Panc1 (cell line): ENCODE measurements around the gene PLAC8. TPM values are rescaled to one million over a fixed set of nuclear protein-coding genes. Genes with fewer than 3 reads are reported as not detected.

ENCODE experiments used
- ATAC-seq: fragments of 200-7000 bp; cut with Tn5 transposase; 2 replicates; pipeline ENCODE4 v1.9.1; 2020; ENCODE audit warnings: mild to moderate bottlenecking, moderate library complexity
- BruUV-seq: library from RNA; stranded (reverse); fragments of 400-500 nt; replicated peaks from 2 replicates; lab custom pipeline; 2021; lab: Mats Ljungman, UMichigan
- CTCF ChIA-PET: fragments of 300-600 bp; sonication (Branson Sonifier 250); formaldehyde crosslinking; loops from one replicate; lab custom pipeline; 2022; ENCODE audit warnings: antibody characterized with exemption; lab: Charles Lee
- POLR2A ChIA-PET: fragments of 300-600 bp; sonication (Branson Sonifier 250); formaldehyde crosslinking; loops from one replicate; lab custom pipeline; 2022; ENCODE audit warnings: antibody characterized with exemption; lab: Charles Lee
- DNase-seq: peaks from one replicate; pipeline ENCODE4 v3.0.0-alpha.2; 2010; ENCODE audit warnings: low read depth, low spot score
- H3K27ac ChIP-seq: 2 replicates; pipeline ENCODE4 v1.5.1; 2011; ENCODE audit warnings: mild to moderate bottlenecking, low read length, inconsistent platforms
- H3K27me3 ChIP-seq: fragments of 200-500 bp; sonication (Bioruptor generic); 2 replicates; pipeline ENCODE4 v1.6.0; 2014; ENCODE audit warnings: low read length, inconsistent platforms; ENCODE audit not compliant: control insufficient read depth, insufficient read depth
- H3K36me3 ChIP-seq: fragments of 200-500 bp; sonication (Bioruptor generic); 2 replicates; pipeline ENCODE4 v1.5.1; 2014; ENCODE audit warnings: inconsistent platforms, mild to moderate bottlenecking, low read length, moderate library complexity; ENCODE audit not compliant: control insufficient read depth, insufficient read depth
- H3K4me1 ChIP-seq: 2 replicates; pipeline ENCODE4 v1.5.1; 2011; ENCODE audit warnings: inconsistent platforms, mild to moderate bottlenecking, low read length, moderate library complexity; ENCODE audit not compliant: control insufficient read depth, insufficient read depth
- H3K4me3 ChIP-seq, 2 experiments: 2 replicates each; pipeline ENCODE4 v1.5.1; 2011 to 2012; ENCODE audit warnings: low read depth in 2 of 2, low read length in 2 of 2, mild to moderate bottlenecking in 2 of 2, inconsistent platforms in 1 of 2, moderate library complexity in 1 of 2
- H3K9me3 ChIP-seq: fragments of 200-500 bp; sonication (Bioruptor generic); 2 replicates; pipeline ENCODE4 v1.5.1; 2014; ENCODE audit warnings: low read depth, mild to moderate bottlenecking, inconsistent platforms, low read length, moderate library complexity; ENCODE audit not compliant: control insufficient read depth, insufficient read depth
- CTCF ChIP-seq: fragments of 450-650 bp; IDR thresholded peaks from 2 replicates; pipeline ENCODE4 v1.5.1; 2017; ENCODE audit warnings: mild to moderate bottlenecking
- POLR2AphosphoS5 ChIP-seq: IDR thresholded peaks from 2 replicates; pipeline ENCODE4 v1.6.1; 2012; ENCODE audit warnings: mild to moderate bottlenecking, low read depth, low read length, moderate library complexity
- REST ChIP-seq, 2 experiments: IDR thresholded peaks; 2 replicates each; pipeline ENCODE4 v1.6.1; 2011 to 2012; ENCODE audit warnings: low read depth in 2 of 2, control low read depth in 1 of 2, low read length in 1 of 2, mild to moderate bottlenecking in 1 of 2, moderate library complexity in 1 of 2; ENCODE audit not compliant: insufficient read depth in 1 of 2
- SIN3A ChIP-seq: IDR thresholded peaks from 2 replicates; pipeline ENCODE4 v1.6.1; 2012; ENCODE audit warnings: low read depth, mild to moderate bottlenecking, low read length, moderate library complexity, borderline replicate concordance; ENCODE audit not compliant: insufficient read depth
- TCF7L2 ChIP-seq: IDR thresholded peaks from 2 replicates; pipeline ENCODE4 v1.6.1; 2011; ENCODE audit warnings: mild to moderate bottlenecking, low read depth, low read length, inconsistent platforms
- in situ Hi-C: cut with HindIII; loops from 2 replicates; pipeline ENCODE4 v1.10.0; 2016; ENCODE audit warnings: low sequenced_read_pairs, low pct_unique_long_range_greater_than_20kb
- intact Hi-C: fragments of 100-400 bp; cut with micrococcal nuclease; formaldehyde crosslinking; loops from one replicate; pipeline ENCODE4 v1.10.0; 2022; ENCODE audit not compliant: unreplicated experiment
- total RNA-seq: library from RNA; stranded (reverse); gene quantifications from one replicate; pipeline ENCODE4 v1.2.1, GENCODE V29; 2021; ENCODE audit not compliant: unreplicated experiment

The PLAC8 gene
- total RNA-seq, 1 experiment from 2014 or later, result 154 TPM

GRCh38 chr4:83152746-83153145 lies 38.2 kb upstream of the PLAC8 start:
- ChIA-PET POLR2A (no interaction called here), CTCF (no interaction called here)
- ATAC-seq (no peak), DNase-seq (no peak)
- H3K36me3 ChIP-seq, result no peaks in the 10 kb centered on the region
- BruUV-seq, result no TSS peak
- intact Hi-C loops, result no loop called here
- H3K9me3 ChIP-seq, result 0 out of 2 replicates have a peak, but pooled peaks cover 4% of the 10 kb centered on the region
- H3K27me3 ChIP-seq, result no peaks in the 10 kb centered on the region
- H3K4me1 ChIP-seq, result peaks cover 16% of the 10 kb centered on the region
- H3K4me3 ChIP-seq, result no peak overlapping the region
- in situ Hi-C loops, result no loop called here
- H3K27ac ChIP-seq, result peak overlapping the region; percentile 87
- TF ChIP-seq POLR2AphosphoS5 (no peak), TCF7L2 (no peak), REST (IDR thresholded peaks at IDR 0.05; ENCODE audit: insufficient read depth in 1 of 2, low read depth in 2 of 2, low read length in 1 of 2) (no peak), CTCF (no peak), SIN3A (no peak)

- H3K4me3 ChIP-seq, result no peak overlapping the region
- intact Hi-C loops (no loop called here), in situ Hi-C loops (no loop called here)
- no peak for ATAC-seq
- no peaks in the 10 kb centered on the region for H3K27me3 ChIP-seq
- ChIA-PET POLR2A (no interaction called here), CTCF (no interaction called here)
- no peak for TF ChIP-seq SIN3A
- no peak for TF ChIP-seq POLR2AphosphoS5
- no peak for TF ChIP-seq CTCF
- no peak for TF ChIP-seq TCF7L2
- TF ChIP-seq REST (IDR thresholded peaks at IDR 0.05; ENCODE audit: insufficient read depth in 1 of 2, low read depth in 2 of 2, low read length in 1 of 2), result no peak
- peaks cover 16% of the 10 kb centered on the region for H3K4me1 ChIP-seq
- no TSS peak for BruUV-seq
- no peak for DNase-seq
- H3K36me3 ChIP-seq, result no peaks in the 10 kb centered on the region
- 0 out of 2 replicates have a peak, but pooled peaks cover 4% of the 10 kb centered on the region for H3K9me3 ChIP-seq
- H3K27ac ChIP-seq, result peak overlapping the region; percentile 87
Observed at GRCh38 chr4:83151651-83152050, 37.1 kb upstream of the PLAC8 start.
